22Rv1 (cell line): ENCODE data around the gene FOLR1.

ENCODE experiments used
- CTCF ChIP-seq: fragments of 450-650 bp; IDR thresholded peaks from 2 replicates; pipeline ENCODE4 v1.5.1; 2017; ENCODE audit warnings: mild to moderate bottlenecking
- ZFX ChIP-seq: fragments of 450-650 bp; IDR thresholded peaks from 2 replicates; pipeline ENCODE4 v1.6.1; 2017; ENCODE audit warnings: antibody characterized with exemption, borderline replicate concordance

GRCh38 chr11:72217841-72218240 lies 25.9 kb downstream of the FOLR1 start:
- TF ChIP-seq CTCF = no peak
- no peak for TF ChIP-seq ZFX
